Muscle layer of duodenum (tissue), 2 donors: ENCODE results near the gene FSD1L.
A peak's percentile ranks its signal among the peaks of the same experiment; 100 is the strongest.
"Not testable (repeated sequence)": the region's sequence is repeated elsewhere in the genome, so short reads cannot be mapped to it uniquely, and the experiment has no call there.

ENCODE experiments used
- H3K27ac ChIP-seq: one replicate; pipeline ENCODE4 v1.7.0; 2013; ENCODE audit warnings: mild to moderate bottlenecking, low read length
- H3K27me3 ChIP-seq: one replicate; pipeline ENCODE4 v1.7.0; 2013; ENCODE audit warnings: low read depth, mild to moderate bottlenecking, control low read depth, low read length
- H3K36me3 ChIP-seq, 2 donors: one replicate each; pipeline ENCODE4 v1.7.0; 2013; ENCODE audit warnings: low read length in 2 of 2, control low read depth in 1 of 2, mild to moderate bottlenecking in 1 of 2; ENCODE audit not compliant: insufficient read depth in 2 of 2, control insufficient read depth in 1 of 2
- H3K4me1 ChIP-seq, 2 donors: one replicate each; pipeline ENCODE4 v1.7.0; 2013; ENCODE audit warnings: low read length in 2 of 2, mild to moderate bottlenecking in 2 of 2, control low read depth in 1 of 2, moderate library complexity in 1 of 2; ENCODE audit not compliant: insufficient read depth in 2 of 2, control insufficient read depth in 1 of 2
- H3K4me3 ChIP-seq, 2 donors: one replicate each; pipeline ENCODE4 v1.7.0; 2013; ENCODE audit warnings: low read length in 2 of 2, low read depth in 1 of 2, mild to moderate bottlenecking in 1 of 2
- H3K9me3 ChIP-seq, 2 donors: one replicate each; pipeline ENCODE4 v1.7.0; 2013; ENCODE audit warnings: low read length in 2 of 2, control low read depth in 1 of 2, mild to moderate bottlenecking in 1 of 2; ENCODE audit not compliant: control insufficient read depth in 1 of 2
- donor health status: healthy.

Gene FSD1L

GRCh38 chr9:105520992-105521391 is 73.2 kb downstream of the FSD1L start:
- not testable (repeated sequence) for H3K36me3 ChIP-seq, H3K4me3 ChIP-seq, H3K4me1 ChIP-seq, H3K27me3 ChIP-seq, H3K9me3 ChIP-seq, H3K27ac ChIP-seq

DNA sequence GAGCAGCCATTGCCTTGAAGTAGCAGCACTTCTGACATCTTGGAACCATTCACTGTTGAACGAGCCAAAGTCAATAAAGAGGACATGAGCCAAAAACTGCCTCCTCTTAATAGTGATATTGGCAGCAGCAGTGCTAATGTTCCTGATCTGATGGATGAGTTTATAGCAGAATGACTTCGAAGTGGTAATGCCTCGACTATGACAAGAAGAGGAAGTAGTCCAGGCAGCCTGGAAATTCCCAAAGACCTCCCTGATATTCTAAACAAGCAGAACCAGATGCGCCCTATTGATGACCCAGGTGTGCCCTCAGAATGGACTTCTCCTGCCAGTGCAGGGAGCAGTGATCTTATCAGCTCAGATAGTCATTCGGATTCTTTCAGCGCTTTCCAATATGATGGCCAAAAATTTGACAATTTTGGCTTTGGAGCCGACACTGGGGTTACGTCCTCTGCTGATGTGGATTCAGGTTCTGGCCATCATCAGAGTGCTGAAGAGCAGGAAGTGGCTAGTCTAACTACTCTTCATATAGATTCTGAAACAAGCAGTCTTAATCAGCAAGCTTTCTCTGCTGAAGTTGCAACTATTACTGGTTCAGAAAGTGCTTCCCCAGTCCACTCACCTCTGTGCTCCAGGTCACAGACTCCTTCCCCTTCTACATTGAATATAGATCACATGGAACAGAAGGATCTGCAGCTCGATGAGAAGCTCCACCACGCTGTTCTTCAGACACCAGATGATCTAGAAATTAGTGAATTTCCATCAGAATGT is 75.0 kb downstream of the FSD1L start:
- H3K27me3 ChIP-seq, result not testable (repeated sequence)

GRCh38 chr9:105531530-105531929 is 83.7 kb downstream of the FSD1L start:
- no peaks in the 10 kb centered on the region for H3K4me1 ChIP-seq
- no peaks in the 10 kb centered on the region for H3K27me3 ChIP-seq
- peaks cover 0 to 12% of the 10 kb centered on the region in 2 donors for H3K36me3 ChIP-seq
- H3K4me3 ChIP-seq, result no peak overlapping the region
- H3K9me3 ChIP-seq, result no peaks in the 10 kb centered on the region
- H3K27ac ChIP-seq, result no peak overlapping the region

More for the DNA sequence above, 75.0 kb downstream of the FSD1L start:
- H3K27ac ChIP-seq, H3K4me3 ChIP-seq, H3K36me3 ChIP-seq, H3K9me3 ChIP-seq, H3K4me1 ChIP-seq: not testable (repeated sequence)

DNA sequence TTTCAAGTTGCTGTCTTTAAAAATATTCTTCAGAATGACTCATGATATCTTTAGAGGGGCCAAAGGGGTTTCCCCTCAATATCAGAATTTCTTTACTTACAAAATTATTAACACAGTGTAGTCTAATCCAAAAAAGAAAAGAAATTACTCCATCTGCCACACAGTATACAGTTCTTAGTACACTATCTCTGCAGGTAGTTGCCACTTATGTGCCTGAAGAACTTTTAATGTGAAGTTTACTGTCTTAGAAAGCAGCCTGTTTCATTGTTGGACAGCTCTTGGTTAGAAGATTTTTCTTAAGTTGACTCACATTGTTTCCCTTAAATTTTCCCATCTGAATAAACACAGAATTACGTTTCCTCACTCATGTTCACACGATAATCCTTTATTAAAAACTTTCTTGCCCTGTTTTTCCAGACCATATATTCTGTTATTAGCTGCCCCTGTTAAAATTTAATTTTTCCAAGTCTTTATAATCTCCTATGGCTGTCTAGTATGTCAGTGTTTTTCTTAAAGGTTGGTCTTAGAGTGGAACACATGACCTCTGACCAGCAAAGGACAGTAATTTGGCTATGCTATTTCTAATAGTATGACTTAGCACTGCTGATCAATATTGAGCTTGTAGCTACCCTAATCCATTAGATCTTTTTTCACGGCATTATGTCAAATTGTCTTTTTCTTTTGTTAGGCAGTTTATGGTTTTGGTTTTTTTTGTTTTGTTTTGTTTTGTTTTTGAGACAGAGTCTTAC is 88.3 kb downstream of the FSD1L start:
- H3K27me3 ChIP-seq, result no peaks in the 10 kb centered on the region
- H3K36me3 ChIP-seq, result peaks cover 0 to 12% of the 10 kb centered on the region in 2 donors
- no peak overlapping the region for H3K4me3 ChIP-seq
- H3K9me3 ChIP-seq, result no peaks in the 10 kb centered on the region
- no peaks in the 10 kb centered on the region for H3K4me1 ChIP-seq
- H3K27ac ChIP-seq, result no peak overlapping the region

GRCh38 chr9:105539452-105539851 is 91.6 kb downstream of the FSD1L start:
- H3K9me3 ChIP-seq, result no peaks in the 10 kb centered on the region
- peaks cover 0 to 12% of the 10 kb centered on the region in 2 donors for H3K36me3 ChIP-seq
- H3K27ac ChIP-seq, result no peak overlapping the region
- H3K4me1 ChIP-seq, result no peaks in the 10 kb centered on the region
- no peak overlapping the region for H3K4me3 ChIP-seq
- no peaks in the 10 kb centered on the region for H3K27me3 ChIP-seq

DNA sequence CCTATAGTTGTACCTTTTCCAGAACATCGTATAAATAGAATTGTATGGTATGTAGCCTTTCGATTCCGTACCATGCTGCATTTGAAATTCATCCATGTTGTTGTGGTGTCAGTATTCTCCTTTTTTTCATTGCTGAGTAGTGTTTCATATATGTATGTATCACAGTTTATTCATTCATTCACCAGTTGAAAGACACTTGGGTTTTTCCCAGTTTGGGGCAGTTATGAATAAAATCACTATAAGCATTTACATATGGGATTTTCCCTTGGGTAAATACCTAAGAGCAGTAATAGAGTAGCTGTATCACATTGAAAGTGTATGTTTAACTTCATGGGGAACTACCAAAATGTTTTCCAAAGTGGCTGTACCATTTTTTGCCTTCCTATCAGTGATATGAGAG is 94.0 kb downstream of the FSD1L start:
- no peaks in the 10 kb centered on the region for H3K36me3 ChIP-seq
- H3K4me1 ChIP-seq, result no peaks in the 10 kb centered on the region
- H3K4me3 ChIP-seq, result no peak overlapping the region
- no peaks in the 10 kb centered on the region for H3K9me3 ChIP-seq
- no peak overlapping the region for H3K27ac ChIP-seq
- H3K27me3 ChIP-seq, result no peaks in the 10 kb centered on the region

GRCh38 chr9:105554042-105554441 is 106.2 kb downstream of the FSD1L start:
- Histone ChIP-seq H3K9me3 (no peaks in the 10 kb centered on the region), H3K4me1 (peaks cover 4 to 7% of the 10 kb centered on the region in 2 donors), H3K4me3 (no peak overlapping the region), H3K27me3 (no peaks in the 10 kb centered on the region), H3K27ac (no peak overlapping the region), H3K36me3 (no peaks in the 10 kb centered on the region)

- Histone ChIP-seq H3K9me3 (peaks cover 0 to 4% of the 10 kb centered on the region in 2 donors), H3K36me3 (no peaks in the 10 kb centered on the region), H3K27me3 (no peaks in the 10 kb centered on the region), H3K27ac (peak within 1 kb of the TSS; percentile 47), H3K4me1 (peaks cover 4 to 8% of the 10 kb centered on the region in 2 donors), H3K4me3 (peak within 1 kb of the TSS; percentile 94 to 99)
Measured at GRCh38 chr9:105557804-105558610, 110.2 kb downstream of the FSD1L start, which contains the start of gene FKTN. FKTN (plus strand) TSS chr9:105558131; CDS start chr9:105575033, 16,902 bp downstream.

DNA sequence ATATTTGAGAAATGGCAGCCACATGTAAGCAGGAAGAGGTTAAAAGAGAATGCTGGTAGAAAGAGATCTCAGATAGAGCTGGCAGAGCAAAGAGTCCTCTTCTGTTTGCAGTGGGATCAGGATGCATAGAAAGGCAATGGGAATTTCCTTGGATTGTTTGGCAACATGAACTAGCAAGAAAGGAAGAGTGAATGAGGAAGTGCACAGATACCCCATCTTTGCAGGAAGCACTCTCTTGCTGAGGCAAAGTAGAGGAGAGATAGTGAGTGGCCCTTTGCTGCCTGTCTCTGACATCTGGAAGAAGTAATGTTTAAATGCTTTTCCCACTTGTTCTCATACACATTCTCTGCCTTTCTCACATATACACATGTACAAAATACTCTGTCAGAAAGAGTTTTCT is 124.6 kb downstream of the FSD1L start:
- Histone ChIP-seq H3K27me3 (no peaks in the 10 kb centered on the region), H3K27ac (no peak overlapping the region), H3K4me1 (no peaks in the 10 kb centered on the region), H3K36me3 (peaks cover 4 to 26% of the 10 kb centered on the region in 2 donors), H3K4me3 (no peak overlapping the region), H3K9me3 (peaks cover 0 to 8% of the 10 kb centered on the region in 2 donors)

DNA sequence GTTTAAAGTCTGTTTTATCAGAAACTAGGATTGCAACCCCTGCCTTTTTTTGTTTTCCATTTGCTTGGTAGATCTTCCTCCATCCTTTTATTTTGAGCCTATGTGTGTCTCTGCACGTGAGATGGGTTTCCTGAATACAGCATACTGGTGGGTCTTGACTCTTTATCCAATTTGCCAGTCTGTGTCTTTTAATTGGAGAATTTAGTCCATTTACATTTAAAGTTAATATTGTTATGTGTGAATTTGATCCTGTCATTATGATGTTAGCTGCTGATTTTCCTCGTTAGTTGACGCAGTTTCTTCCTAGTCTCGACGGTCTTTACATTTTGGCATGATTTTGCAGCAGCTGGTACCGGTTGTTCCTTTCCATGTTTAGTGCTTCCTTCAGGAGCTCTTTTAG is 132.1 kb downstream of the FSD1L start:
- H3K4me1 ChIP-seq, result not testable (repeated sequence)

GRCh38 chr9:105581550-105581949 is 133.7 kb downstream of the FSD1L start:
- not testable (repeated sequence) for H3K4me1 ChIP-seq, H3K27ac ChIP-seq, H3K27me3 ChIP-seq, H3K4me3 ChIP-seq, H3K36me3 ChIP-seq, H3K9me3 ChIP-seq

More for the DNA sequence above, 132.1 kb downstream of the FSD1L start:
- not testable (repeated sequence) for H3K27ac ChIP-seq, H3K4me3 ChIP-seq, H3K9me3 ChIP-seq, H3K36me3 ChIP-seq, H3K27me3 ChIP-seq
